Psoas muscle (tissue), 8 donors: ENCODE results near the gene KCNN1. TPM values are rescaled to one million over a fixed set of nuclear protein-coding genes. Genes with fewer than 3 reads are reported as not detected.
A peak's percentile ranks its signal among the peaks of the same experiment; 100 is the strongest.

Source experiments
- ATAC-seq, 4 donors: fragments of 200-7000 bp; cut with Tn5 transposase; one replicate each; pipeline ENCODE4 v1.9.1; 2020; ENCODE audit warnings: moderate library complexity in 3 of 4, mild to moderate bottlenecking in 2 of 4
- DNase-seq, 2 donors: peaks; one replicate each; pipeline ENCODE4 v3.0.0-alpha.2; 2020
- H3K27ac ChIP-seq: fragments of 200-600 bp; one replicate; pipeline ENCODE4 v1.8.0; 2022
- H3K27me3 ChIP-seq, 3 donors: fragments of 200-600 bp in 1 of 3; one replicate each; pipeline versions ENCODE4 v1.6.1 to v1.8.0; 2013 to 2022; ENCODE audit warnings: low read length in 2 of 3, mild to moderate bottlenecking in 2 of 3, moderate library complexity in 1 of 3; ENCODE audit not compliant: insufficient read depth in 3 of 3
- H3K36me3 ChIP-seq, 2 donors: fragments of 200-600 bp in 1 of 2; one replicate each; pipeline versions ENCODE4 v1.6.1 to v1.8.0; 2013 to 2022; ENCODE audit warnings: low read depth in 1 of 2, mild to moderate bottlenecking in 1 of 2, moderate library complexity in 1 of 2; ENCODE audit not compliant: insufficient read depth in 1 of 2
- H3K4me1 ChIP-seq: fragments of 200-600 bp; one replicate; pipeline ENCODE4 v1.8.0; 2022
- H3K4me3 ChIP-seq: fragments of 200-600 bp; one replicate; pipeline ENCODE4 v1.8.0; 2022; ENCODE audit warnings: mild to moderate bottlenecking
- H3K9me3 ChIP-seq: fragments of 200-600 bp; one replicate; pipeline ENCODE4 v1.8.0; 2022
- WGBS, 3 donors: extraction: QIAGEN DNeasy Blood & Tissue Kit; methylation state at CpG; one replicate each; pipeline versions ENCODE4 v1.1.6 to v1.1.7; 2013; 5-methylcytosine and 5-hydroxymethylcytosine counted together
- intact Hi-C, 2 donors: fragments of 100-400 bp; cut with DNase I; formaldehyde crosslinking; loops; one replicate each; pipeline versions ENCODE4 v1.11.0 to v1.14.2; 2022
- polyA plus RNA-seq, 3 donors: library from polyadenylated mRNA; stranded (reverse); fragments of 200-250 nt; gene quantifications; one replicate each; pipeline ENCODE4 v1.2.3, GENCODE V29; 2013
- total RNA-seq, 4 donors: library from RNA; stranded (reverse); fragmentation: NEBNext Ultra II Directional in 2 of 4; extraction: Animal tissue kit (Norgen Biotek cat#: 25700) in 2 of 4; gene quantifications; one replicate each; pipeline versions ENCODE4 v1.2.1 to v1.2.4, GENCODE V29; 2021 to 2023
- TF ChIP-seq, protein P1 (sequence below): fragments of 200-600 bp; IDR thresholded peaks from one replicate; pipeline ENCODE4 v1.8.0; 2022; ENCODE audit warnings: antibody characterized with exemption
- donor health status: healthy with polysubstance abuse.
- donor health status: DM: no; HTN: no; CAD: no; lungs with moderate emphysema.
- donor health status: Bipolar disorder and iron deficiency.
- donor health status: healthy.
- donor health status: DM: yes; HTN: yes; CAD: no.
- donor health status: DM: no; HTN: no; CAD: no.
- donor health status: DM: no; HTN: no; CAD: no.
- donor health status: DM: yes; HTN: yes; CAD: no.

Gene KCNN1
- total and polyA plus RNA-seq, 7 donors: 0.01 to 0.06 TPM; not detected in 5

DNA sequence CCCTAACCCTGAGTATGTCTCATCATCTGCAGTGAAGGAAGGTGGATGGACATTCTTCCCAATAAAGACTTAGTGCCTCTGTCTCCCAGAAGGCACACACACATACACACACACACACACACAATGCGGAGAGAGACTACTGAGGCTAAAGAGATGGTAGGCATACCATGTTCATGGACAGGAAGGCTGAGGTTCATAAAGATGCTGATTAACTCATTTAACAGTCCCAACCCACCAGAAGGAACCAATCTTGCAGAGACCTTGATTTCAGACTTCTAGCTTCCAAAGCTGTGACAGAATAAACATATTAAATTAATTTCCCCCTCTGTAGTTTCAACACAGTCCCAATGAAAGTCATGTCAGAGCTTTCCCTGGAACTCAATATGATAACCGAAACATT is 74.1 kb downstream of the KCNN1 start:
- Histone ChIP-seq H3K27ac (no peak overlapping the region), H3K36me3 (no peaks in the 10 kb centered on the region), H3K9me3 (peaks cover 14% of the 10 kb centered on the region), H3K4me1 (peaks cover 22% of the 10 kb centered on the region), H3K4me3 (no peak overlapping the region), H3K27me3 (no peaks in the 10 kb centered on the region)
- ATAC-seq (no peak), DNase-seq (no peak)
- TF ChIP-seq, protein P1, sequence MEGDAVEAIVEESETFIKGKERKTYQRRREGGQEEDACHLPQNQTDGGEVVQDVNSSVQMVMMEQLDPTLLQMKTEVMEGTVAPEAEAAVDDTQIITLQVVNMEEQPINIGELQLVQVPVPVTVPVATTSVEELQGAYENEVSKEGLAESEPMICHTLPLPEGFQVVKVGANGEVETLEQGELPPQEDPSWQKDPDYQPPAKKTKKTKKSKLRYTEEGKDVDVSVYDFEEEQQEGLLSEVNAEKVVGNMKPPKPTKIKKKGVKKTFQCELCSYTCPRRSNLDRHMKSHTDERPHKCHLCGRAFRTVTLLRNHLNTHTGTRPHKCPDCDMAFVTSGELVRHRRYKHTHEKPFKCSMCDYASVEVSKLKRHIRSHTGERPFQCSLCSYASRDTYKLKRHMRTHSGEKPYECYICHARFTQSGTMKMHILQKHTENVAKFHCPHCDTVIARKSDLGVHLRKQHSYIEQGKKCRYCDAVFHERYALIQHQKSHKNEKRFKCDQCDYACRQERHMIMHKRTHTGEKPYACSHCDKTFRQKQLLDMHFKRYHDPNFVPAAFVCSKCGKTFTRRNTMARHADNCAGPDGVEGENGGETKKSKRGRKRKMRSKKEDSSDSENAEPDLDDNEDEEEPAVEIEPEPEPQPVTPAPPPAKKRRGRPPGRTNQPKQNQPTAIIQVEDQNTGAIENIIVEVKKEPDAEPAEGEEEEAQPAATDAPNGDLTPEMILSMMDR: no peak
- intact Hi-C loops: no loop called here
- WGBS, 3 donors: 92 to 100% (median 98%) methylated on average over 2 of the region's 2 CpGs

DNA sequence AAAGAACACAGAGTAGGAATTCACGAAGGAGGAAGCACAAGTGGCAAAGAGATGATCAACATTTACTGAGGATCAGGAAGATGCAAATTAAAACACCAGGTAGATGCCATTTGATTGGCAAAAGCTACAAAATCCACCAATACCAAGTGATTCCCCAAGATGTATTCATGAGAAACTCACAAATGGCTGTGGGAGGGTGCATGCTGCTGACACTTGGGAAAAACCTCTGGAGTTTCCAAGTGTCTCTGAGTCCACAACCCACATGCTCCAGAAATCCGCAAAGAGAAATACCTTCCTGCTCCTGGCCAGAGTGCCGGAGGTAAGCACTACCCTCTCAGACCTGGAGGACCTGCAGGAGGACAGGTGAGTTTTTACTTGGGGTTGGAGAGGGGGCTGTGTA is 76.8 kb downstream of the KCNN1 start:
- ATAC-seq: no peak
- Histone ChIP-seq H3K36me3 (no peaks in the 10 kb centered on the region), H3K4me3 (no peak overlapping the region), H3K27ac (no peak overlapping the region), H3K9me3 (peaks cover 14% of the 10 kb centered on the region), H3K4me1 (peaks cover 23% of the 10 kb centered on the region), H3K27me3 (no peaks in the 10 kb centered on the region)
- intact Hi-C loops: no loop called here
- TF ChIP-seq, protein P1: no peak
- DNase-seq: no peak
- 96 to 99% (median 97%) methylated on average over 3 of the region's 3 CpGs for WGBS, 3 donors

DNA sequence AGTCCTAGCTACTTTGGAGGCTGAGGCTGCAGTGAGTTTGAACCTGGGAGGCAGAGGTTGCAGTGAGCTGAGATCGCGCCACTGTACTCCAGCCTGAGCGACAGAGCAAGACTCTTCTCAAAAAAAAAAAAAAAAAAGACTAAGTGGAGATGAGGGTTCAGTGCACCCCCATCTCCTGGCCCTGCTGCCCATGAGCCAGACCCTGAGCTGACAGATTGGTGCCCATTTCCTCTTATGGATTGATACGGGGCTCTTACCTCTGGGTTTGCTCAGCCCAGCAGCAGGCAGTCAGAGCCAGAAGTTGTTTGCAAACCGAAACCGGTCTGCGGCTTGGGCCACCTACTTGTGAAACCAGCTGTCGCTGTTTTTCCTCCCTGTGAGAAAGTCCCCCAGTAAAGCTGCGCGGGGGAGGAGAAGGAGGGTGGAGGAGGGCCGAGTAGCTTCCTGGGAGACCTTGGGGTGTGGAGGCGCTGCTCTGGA is 78.0 kb downstream of the KCNN1 start:
- TF ChIP-seq, protein P1: no peak
- intact Hi-C loops: no loop called here

DNA sequence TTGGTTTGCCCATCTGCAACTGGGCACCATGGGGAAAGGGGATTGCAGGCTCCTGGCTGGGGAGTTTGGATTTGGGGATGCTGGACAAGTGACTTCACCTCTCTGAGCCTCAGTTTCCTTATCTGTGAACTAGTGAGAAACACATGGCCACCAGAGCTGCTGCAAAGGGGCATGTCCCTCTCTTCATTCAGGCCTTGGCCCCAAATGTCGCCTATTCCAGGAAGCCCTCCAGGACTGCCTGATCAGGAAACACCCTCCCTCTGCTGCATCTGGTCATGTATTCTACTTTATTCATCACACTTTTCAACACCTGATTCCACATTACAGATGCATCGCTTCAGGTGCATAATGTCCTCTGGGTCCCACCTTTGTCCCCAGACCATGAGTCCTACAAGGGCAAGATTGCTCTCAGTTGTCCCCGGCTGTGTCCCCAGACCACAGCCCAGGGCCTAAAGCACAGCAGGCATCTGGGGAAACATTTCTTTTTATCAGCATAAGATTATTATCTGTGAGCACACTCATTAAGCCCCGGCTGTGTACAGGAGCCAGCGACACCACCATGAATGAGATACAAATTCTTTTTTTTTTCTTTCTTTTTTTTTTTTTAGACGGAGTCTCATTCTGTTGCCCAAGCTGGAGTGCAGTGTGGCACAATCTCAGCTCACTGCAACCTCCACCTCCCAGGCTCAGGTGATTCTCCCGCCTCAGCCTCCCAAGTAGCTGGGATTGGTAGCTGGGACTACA is 78.6 kb downstream of the KCNN1 start:
- intact Hi-C loops: no loop called here
- peak in 3 of 4 donors; percentile 2 to 9 (median 3) for ATAC-seq
- TF ChIP-seq, protein P1: no peak
- Histone ChIP-seq H3K9me3 (peaks cover 14% of the 10 kb centered on the region), H3K27me3 (no peaks in the 10 kb centered on the region), H3K27ac (peak overlapping the region; percentile 90), H3K4me3 (peak overlapping the region; percentile 62), H3K4me1 (peaks cover 38% of the 10 kb centered on the region), H3K36me3 (no peaks in the 10 kb centered on the region)
- no peak for DNase-seq
- 64 to 81% (median 74%) methylated on average over 7 of the region's 7 CpGs for WGBS, 3 donors

More for the DNA sequence above, 78.0 kb downstream of the KCNN1 start:
- WGBS, 3 donors: 3 to 7% (median 3%) methylated on average over 8 to 12 of the region's 12 CpGs
- peak overlapping the region; percentile 62 for H3K4me3 ChIP-seq
- peak overlapping the region; percentile 90 for H3K27ac ChIP-seq
- peaks cover 32% of the 10 kb centered on the region for H3K4me1 ChIP-seq
- DNase-seq: peak; percentile 72 to 85
- ATAC-seq: peak; percentile 79 to 86 (median 82)
- H3K9me3 ChIP-seq: peaks cover 14% of the 10 kb centered on the region
- no peaks in the 10 kb centered on the region for H3K27me3 ChIP-seq
- H3K36me3 ChIP-seq: no peaks in the 10 kb centered on the region
